ENCODE results near the gene RNU7-1. TPM values are rescaled to one million over a fixed set of nuclear protein-coding genes. Genes with fewer than 3 reads are reported as not detected.

Gene RNU7-1
- not detected in 2 replicates for total RNA-seq

GRCh38 chr12:6943722-6944380 is at the start of gene RNU7-1, which contains the start of gene C12orf57:
RNU7-1 (plus strand) TSS chr12:6943816.
C12orf57 (plus strand) TSS chr12:6944022; CDS start chr12:6944122, 100 bp downstream.

GRCh38 chr12:6904280-6905276 is 39.0 kb upstream of the RNU7-1 start, which contains the start of gene LRRC23:
LRRC23 (plus strand) TSS chr12:6904822; CDS start chr12:6905634, 812 bp downstream.

GRCh38 chr12:6914246-6914946 is 29.2 kb upstream of the RNU7-1 start, which contains the start of gene ENO2:
ENO2 (plus strand) TSS chr12:6914580; CDS start chr12:6915833, 1,253 bp downstream.

GRCh38 chr12:6927379-6928021 is 16.1 kb upstream of the RNU7-1 start, which contains the start of gene ATN1:
ATN1 (plus strand) TSS chr12:6927959; CDS start chr12:6934002, 6,043 bp downstream.

GRCh38 chr12:6950811-6951540 is 7.4 kb downstream of the RNU7-1 start, which contains the start of gene PTPN6:
PTPN6 (plus strand) TSS chr12:6951356; CDS start chr12:6951513, 157 bp downstream.

Other genes with a start within 250 kb of the RNU7-1 start
- not detected in 2 replicates for gene PIANP, start 243.0 kb upstream of the RNU7-1 start, total RNA-seq
- gene COPS7A, start 219.8 kb upstream of the RNU7-1 start, total RNA-seq = 56.4 and 63.6 TPM in 2 replicates
- gene MLF2, start 190.7 kb upstream of the RNU7-1 start, total RNA-seq = 329 and 348 TPM in 2 replicates
- 166 and 192 TPM in 2 replicates for gene PTMS, start 177.5 kb upstream of the RNU7-1 start, total RNA-seq
- 0.14 TPM in 1 of 2 replicates, not detected in the other for gene LAG3, start 171.3 kb upstream of the RNU7-1 start, total RNA-seq
- gene CD4, start 154.3 kb upstream of the RNU7-1 start, total RNA-seq = 0.21 and 0.23 TPM in 2 replicates
- 0.09 and 0.21 TPM in 2 replicates for gene GPR162, start 122.0 kb upstream of the RNU7-1 start, total RNA-seq
- gene P3H3, start 115.4 kb upstream of the RNU7-1 start, total RNA-seq = 19.7 and 23.4 TPM in 2 replicates
- gene GNB3, start 102.9 kb upstream of the RNU7-1 start, total RNA-seq = 0.28 and 0.92 TPM in 2 replicates
- 23.6 and 41.0 TPM in 2 replicates for gene CDCA3, start 92.5 kb upstream of the RNU7-1 start, total RNA-seq
- 72.2 and 82.5 TPM in 2 replicates for gene USP5, start 91.7 kb upstream of the RNU7-1 start, total RNA-seq
- 1,425 and 1,466 TPM in 2 replicates for gene TPI1, start 76.3 kb upstream of the RNU7-1 start, total RNA-seq
- gene SPSB2, start 70.5 kb upstream of the RNU7-1 start, total RNA-seq = 8.6 and 11.8 TPM in 2 replicates
- 5.9 and 8.9 TPM in 2 replicates for gene LRRC23, start 39.0 kb upstream of the RNU7-1 start, total RNA-seq
- 8.0 and 11.1 TPM in 2 replicates for gene ENO2, start 29.2 kb upstream of the RNU7-1 start, total RNA-seq
- 13.0 and 21.7 TPM in 2 replicates for gene ATN1, start 15.9 kb upstream of the RNU7-1 start, total RNA-seq
- gene C12orf57, start 206 bp downstream of the RNU7-1 start, total RNA-seq = 103 and 166 TPM in 2 replicates
- gene PTPN6, start 7.5 kb downstream of the RNU7-1 start, total RNA-seq = 17.7 and 21.0 TPM in 2 replicates
- gene PHB2, start 26.8 kb downstream of the RNU7-1 start, total RNA-seq = 217 and 322 TPM in 2 replicates
- 95.7 and 103 TPM in 2 replicates for gene EMG1, start 27.1 kb downstream of the RNU7-1 start, total RNA-seq
- 25.0 and 39.4 TPM in 2 replicates for gene LPCAT3, start 74.7 kb downstream of the RNU7-1 start, total RNA-seq
- gene C1S, start 116.9 kb downstream of the RNU7-1 start, total RNA-seq = 1.6 and 2.1 TPM in 2 replicates
- 8.7 and 8.8 TPM in 2 replicates for gene C1R, start 148.6 kb downstream of the RNU7-1 start, total RNA-seq
- gene C1RL, start 165.4 kb downstream of the RNU7-1 start, total RNA-seq = 16.6 and 25.3 TPM in 2 replicates
- not detected in 2 replicates for gene RBP5, start 185.1 kb downstream of the RNU7-1 start, total RNA-seq
- 13.5 and 19.3 TPM in 2 replicates for gene CLSTN3, start 186.6 kb downstream of the RNU7-1 start, total RNA-seq
- 16.2 and 25.7 TPM in 2 replicates for gene PEX5, start 245.9 kb downstream of the RNU7-1 start, total RNA-seq